HCT116 (cell line): Measurements from ENCODE around the gene IKZF3. TPM values are rescaled to one million over a fixed set of nuclear protein-coding genes. Genes with fewer than 3 reads are reported as not detected.

Experiments used
- ATAC-seq: fragments of 200-7000 bp; cut with Tn5 transposase; 2 replicates; pipeline ENCODE4 v1.9.1; 2020; ENCODE audit warnings: mild to moderate bottlenecking, moderate library complexity
- BruUV-seq: library from RNA; stranded (reverse); fragments of 400-500 nt; replicated peaks from 2 replicates; lab custom pipeline; 2021; lab: Mats Ljungman, UMichigan
- CTCF ChIA-PET: fragments of 300-600 bp; sonication (Branson Sonifier 250); formaldehyde crosslinking; loops from one replicate; lab custom pipeline; 2021; ENCODE audit warnings: antibody characterized with exemption; lab: Charles Lee
- POLR2A ChIA-PET: fragments of 300-600, 350-600 bp; sonication (Branson Sonifier 250); formaldehyde crosslinking; loops from one replicate; lab custom pipeline; 2021; ENCODE audit warnings: antibody characterized with exemption; lab: Charles Lee
- RAD21 ChIA-PET, 2 experiments: fragments of 300-600 bp; sonication (Branson Sonifier 250); formaldehyde crosslinking; loops; one replicate each; lab custom pipeline; 2023; ENCODE audit warnings: low total read pairs in 2 of 2; ENCODE audit not compliant: uncharacterized antibody in 2 of 2, unreplicated experiment in 2 of 2, low non-redundant PET in 1 of 2; lab: Charles Lee
- DNase-seq: peaks from one replicate; pipeline ENCODE4 v3.0.0-alpha.2; 2010; ENCODE audit warnings: low read depth, low spot score
- H2AFZ ChIP-seq: fragments of 200-600 bp; shearing (Covaris generic), sonication (generic); 2 replicates; pipeline ENCODE4 v1.6.1; 2017; ENCODE audit warnings: low read depth, mixed run types, mixed read lengths, antibody characterized with exemption, low read length; ENCODE audit not compliant: poor library complexity, severe bottlenecking
- H3K27ac ChIP-seq: 2 replicates; pipeline ENCODE4 v1.5.1; 2012; ENCODE audit warnings: low read depth, low read length
- H3K27me3 ChIP-seq: fragments of 200-600 bp; sonication (generic); 2 replicates; pipeline ENCODE4 v1.6.1; 2016; ENCODE audit warnings: mixed run types, low read length, mixed read lengths; ENCODE audit not compliant: insufficient read depth
- H3K36me3 ChIP-seq, 2 experiments: fragments of 200-500 bp in 1 of 2; fragments of 200-600 bp in 1 of 2; sonication (Bioruptor generic) in 1 of 2; sonication (generic) in 1 of 2; 2 replicates each; pipeline versions ENCODE4 v1.5.1 to v1.6.1; 2014 to 2016; ENCODE audit warnings: low read length in 2 of 2, inconsistent platforms in 1 of 2, mixed read lengths in 1 of 2, mixed run types in 1 of 2; ENCODE audit not compliant: insufficient read depth in 2 of 2, control insufficient read depth in 1 of 2
- H3K4me1 ChIP-seq, 2 experiments: fragments of 200-600 bp in 1 of 2; sonication (generic) in 1 of 2; 2 replicates each; pipeline versions ENCODE4 v1.5.1 to v1.6.1; 2012 to 2017; ENCODE audit warnings: low read length in 2 of 2, inconsistent platforms in 1 of 2, mild to moderate bottlenecking in 1 of 2, mixed read lengths in 1 of 2, mixed run types in 1 of 2, moderate library complexity in 1 of 2; ENCODE audit not compliant: insufficient read depth in 2 of 2, control insufficient read depth in 1 of 2
- H3K4me2 ChIP-seq: fragments of 200-600 bp; sonication (generic); 2 replicates; pipeline ENCODE4 v1.6.1; 2017; ENCODE audit warnings: mixed run types, low read length, mixed read lengths
- H3K4me3 ChIP-seq, 2 experiments: fragments of 200-600 bp in 1 of 2; sonication (generic) in 1 of 2; replicated peaks in 1 of 2; 2 replicates each; pipeline ENCODE4 v1.5.1; 2011 to 2016; ENCODE audit warnings: low read length in 2 of 2, control low read depth in 1 of 2, low read depth in 1 of 2, mild to moderate bottlenecking in 1 of 2, mixed read lengths in 1 of 2, mixed run types in 1 of 2
- H3K79me2 ChIP-seq: fragments of 200-600 bp; sonication (generic); 2 replicates; pipeline ENCODE4 v1.6.1; 2017; ENCODE audit warnings: mild to moderate bottlenecking, mixed run types, low read length, moderate library complexity, mixed read lengths; ENCODE audit not compliant: insufficient read depth
- H3K9ac ChIP-seq: fragments of 200-600 bp; sonication (generic); 2 replicates; pipeline ENCODE4 v1.6.1; 2016; ENCODE audit warnings: low read length, mixed read lengths
- H3K9me2 ChIP-seq: fragments of 200-600 bp; sonication (generic), shearing (Covaris generic); 2 replicates; pipeline ENCODE4 v1.6.1; 2017; ENCODE audit warnings: mixed run types, mild to moderate bottlenecking, moderate library complexity; ENCODE audit not compliant: insufficient read depth
- H3K9me3 ChIP-seq, 2 experiments: fragments of 200-500 bp in 1 of 2; fragments of 200-600 bp in 1 of 2; sonication (Bioruptor generic) in 1 of 2; sonication (generic) in 1 of 2; 2 replicates each; pipeline ENCODE4 v1.6.1; 2014 to 2017; ENCODE audit warnings: low read length in 2 of 2, mixed read lengths in 2 of 2, inconsistent platforms in 1 of 2, low read depth in 1 of 2, mild to moderate bottlenecking in 1 of 2, mixed run types in 1 of 2, moderate library complexity in 1 of 2; ENCODE audit not compliant: control insufficient read depth in 1 of 2, insufficient read depth in 1 of 2
- H4K20me1 ChIP-seq: fragments of 200-600 bp; sonication (generic), shearing (Covaris generic); 2 replicates; pipeline ENCODE4 v1.6.1; 2017; ENCODE audit warnings: mixed run types, mild to moderate bottlenecking, moderate library complexity; ENCODE audit not compliant: insufficient read depth
- CBX3 ChIP-seq: IDR thresholded peaks from 2 replicates; pipeline ENCODE4 v1.6.1; 2012; ENCODE audit warnings: low read depth
- CEBPB ChIP-seq: IDR thresholded peaks from 2 replicates; pipeline ENCODE4 v1.6.1; 2012; ENCODE audit warnings: low read depth
- EGR1 ChIP-seq: IDR thresholded peaks from 2 replicates; pipeline ENCODE4 v1.6.1; 2012; ENCODE audit warnings: low read depth
- ELF1 ChIP-seq: IDR thresholded peaks from 2 replicates; pipeline ENCODE4 v1.6.1; 2012; ENCODE audit warnings: low read depth, borderline replicate concordance
- EZH2 ChIP-seq: fragments of 200-600 bp; sonication (generic); IDR thresholded peaks from 2 replicates; pipeline ENCODE4 v1.6.1; 2017; ENCODE audit warnings: antibody characterized with exemption, mixed run types
- FOSL1 ChIP-seq: IDR thresholded peaks from 2 replicates; pipeline ENCODE4 v1.6.1; 2012; ENCODE audit warnings: low read depth
- JUND ChIP-seq: IDR thresholded peaks from 2 replicates; pipeline ENCODE4 v1.6.1; 2012
- POLR2A ChIP-seq: IDR thresholded peaks from 2 replicates; pipeline ENCODE4 v1.7.0; 2011; ENCODE audit warnings: borderline replicate concordance; ENCODE audit not compliant: insufficient read depth, insufficient read length; ENCODE audit errors: extremely low read depth
- POLR2AphosphoS5 ChIP-seq: IDR thresholded peaks from 2 replicates; pipeline ENCODE4 v1.6.1; 2011; ENCODE audit warnings: mild to moderate bottlenecking, low read depth, low read length, moderate library complexity
- RAD21 ChIP-seq: IDR thresholded peaks from 2 replicates; pipeline ENCODE4 v1.6.1; 2012; ENCODE audit warnings: low read depth, mild to moderate bottlenecking
- SIN3A ChIP-seq: IDR thresholded peaks from 2 replicates; pipeline ENCODE4 v1.6.1; 2012; ENCODE audit warnings: low read depth
- SP1 ChIP-seq: IDR thresholded peaks from 2 replicates; pipeline ENCODE4 v1.6.1; 2012; ENCODE audit warnings: low read depth
- SRF ChIP-seq: IDR thresholded peaks from 2 replicates; pipeline ENCODE4 v1.6.1; 2012; ENCODE audit warnings: low read depth
- TCF7L2 ChIP-seq: IDR thresholded peaks from 2 replicates; pipeline ENCODE4 v1.7.0; 2011; ENCODE audit warnings: borderline replicate concordance, inconsistent platforms; ENCODE audit not compliant: insufficient read depth, insufficient read length; ENCODE audit errors: extremely low read depth
- YY1 ChIP-seq: IDR thresholded peaks from 2 replicates; pipeline ENCODE4 v1.6.1; 2011; ENCODE audit warnings: low read length, low read depth, moderate library complexity, mild to moderate bottlenecking; ENCODE audit not compliant: insufficient replicate concordance; ENCODE audit errors: extremely low read depth
- ZFX ChIP-seq: fragments of 450-650 bp; IDR thresholded peaks from 2 replicates; pipeline ENCODE4 v1.6.1; 2017
- intact Hi-C: fragments of 100-400 bp; cut with micrococcal nuclease; formaldehyde crosslinking; loops from 2 replicates; pipeline ENCODE4 v1.10.0; 2022
- total RNA-seq: library from RNA; stranded (reverse); gene quantifications from one replicate; pipeline ENCODE4 v1.2.1, GENCODE V29; 2021; ENCODE audit not compliant: unreplicated experiment
- TF ChIP-seq, protein P1 (sequence below): IDR thresholded peaks from 2 replicates; pipeline ENCODE4 v1.6.1; 2012
- TF ChIP-seq, protein P2 (sequence below): IDR thresholded peaks from 2 replicates; pipeline ENCODE4 v1.6.1; 2012
- TF ChIP-seq, protein P3 (sequence below): IDR thresholded peaks from 2 replicates; pipeline ENCODE4 v1.6.1; 2012; ENCODE audit warnings: low read depth
- TF ChIP-seq, protein P4 (sequence below): IDR thresholded peaks from 2 replicates; pipeline ENCODE4 v1.6.1; 2011; ENCODE audit warnings: mild to moderate bottlenecking, low read length, moderate library complexity; ENCODE audit not compliant: insufficient replicate concordance; ENCODE audit errors: extremely low read depth

IKZF3 gene
- total RNA-seq, 1 experiment from 2014 or later = 0.30 TPM

DNA sequence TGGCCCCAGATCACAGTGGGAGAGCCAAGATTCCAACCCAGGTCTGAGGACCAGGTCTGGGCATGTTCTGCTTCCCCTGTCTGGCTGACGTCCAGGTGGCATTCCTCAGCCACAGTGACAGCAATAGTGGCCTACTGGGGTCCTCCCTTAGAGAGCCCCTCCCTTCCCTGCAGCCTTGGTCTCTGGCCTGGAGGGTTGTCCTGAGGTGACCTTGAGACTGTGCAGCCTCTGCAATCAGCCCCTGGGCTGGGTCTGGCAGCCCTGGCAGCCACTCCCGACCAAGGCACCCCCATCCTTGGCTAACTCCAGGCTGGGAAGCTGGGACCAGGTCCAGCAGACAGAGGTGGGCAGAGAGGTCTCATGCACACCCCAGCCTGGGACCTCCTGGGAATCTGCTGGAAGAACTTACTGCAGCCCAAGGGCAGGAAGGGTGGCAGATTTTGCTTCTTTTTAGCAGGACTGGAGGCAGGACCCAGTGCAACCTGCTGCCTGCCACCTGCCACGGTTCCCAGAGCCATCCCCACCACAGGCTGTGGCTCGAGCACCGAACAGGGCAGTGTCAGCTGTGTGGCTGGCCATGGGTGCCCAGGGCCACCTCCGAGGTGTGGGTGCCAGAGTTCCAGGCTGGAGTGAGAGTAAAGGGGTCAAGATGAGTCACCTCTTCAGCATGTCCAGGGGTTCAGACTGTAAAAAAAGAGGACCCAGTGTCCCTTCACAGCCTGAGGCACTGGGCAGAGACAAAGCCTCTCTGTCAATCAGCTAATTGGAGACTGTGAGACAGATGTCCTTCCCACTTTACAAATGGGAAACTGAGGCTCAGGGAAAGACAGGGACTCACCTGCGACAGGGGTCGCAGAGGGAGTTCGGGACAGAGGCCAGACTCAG is 113.7 kb downstream of the IKZF3 start:
- RAD21 ChIA-PET = no interaction called here
- peaks cover 33 to 55% of the 10 kb centered on the region in 2 experiments for H3K4me1 ChIP-seq
- peak overlapping the region; percentile 56 for H3K27ac ChIP-seq
- TF ChIP-seq JUND = no peak
- no peak for TF ChIP-seq POLR2AphosphoS5
- TF ChIP-seq, protein P1, sequence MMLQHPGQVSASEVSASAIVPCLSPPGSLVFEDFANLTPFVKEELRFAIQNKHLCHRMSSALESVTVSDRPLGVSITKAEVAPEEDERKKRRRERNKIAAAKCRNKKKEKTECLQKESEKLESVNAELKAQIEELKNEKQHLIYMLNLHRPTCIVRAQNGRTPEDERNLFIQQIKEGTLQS = no peak
- no peak for TF ChIP-seq SIN3A
- TF ChIP-seq POLR2A = no peak
- TF ChIP-seq ELF1 = no peak
- no peak for TF ChIP-seq ZFX
- TF ChIP-seq EGR1 = no peak
- no peak for TF ChIP-seq SRF
- TF ChIP-seq YY1 = no peak
- no peak for TF ChIP-seq RAD21
- no peak for TF ChIP-seq EZH2
- TF ChIP-seq, protein P2, sequence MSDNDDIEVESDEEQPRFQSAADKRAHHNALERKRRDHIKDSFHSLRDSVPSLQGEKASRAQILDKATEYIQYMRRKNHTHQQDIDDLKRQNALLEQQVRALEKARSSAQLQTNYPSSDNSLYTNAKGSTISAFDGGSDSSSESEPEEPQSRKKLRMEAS = no peak
- TF ChIP-seq CBX3 = no peak
- TF ChIP-seq, protein P3, sequence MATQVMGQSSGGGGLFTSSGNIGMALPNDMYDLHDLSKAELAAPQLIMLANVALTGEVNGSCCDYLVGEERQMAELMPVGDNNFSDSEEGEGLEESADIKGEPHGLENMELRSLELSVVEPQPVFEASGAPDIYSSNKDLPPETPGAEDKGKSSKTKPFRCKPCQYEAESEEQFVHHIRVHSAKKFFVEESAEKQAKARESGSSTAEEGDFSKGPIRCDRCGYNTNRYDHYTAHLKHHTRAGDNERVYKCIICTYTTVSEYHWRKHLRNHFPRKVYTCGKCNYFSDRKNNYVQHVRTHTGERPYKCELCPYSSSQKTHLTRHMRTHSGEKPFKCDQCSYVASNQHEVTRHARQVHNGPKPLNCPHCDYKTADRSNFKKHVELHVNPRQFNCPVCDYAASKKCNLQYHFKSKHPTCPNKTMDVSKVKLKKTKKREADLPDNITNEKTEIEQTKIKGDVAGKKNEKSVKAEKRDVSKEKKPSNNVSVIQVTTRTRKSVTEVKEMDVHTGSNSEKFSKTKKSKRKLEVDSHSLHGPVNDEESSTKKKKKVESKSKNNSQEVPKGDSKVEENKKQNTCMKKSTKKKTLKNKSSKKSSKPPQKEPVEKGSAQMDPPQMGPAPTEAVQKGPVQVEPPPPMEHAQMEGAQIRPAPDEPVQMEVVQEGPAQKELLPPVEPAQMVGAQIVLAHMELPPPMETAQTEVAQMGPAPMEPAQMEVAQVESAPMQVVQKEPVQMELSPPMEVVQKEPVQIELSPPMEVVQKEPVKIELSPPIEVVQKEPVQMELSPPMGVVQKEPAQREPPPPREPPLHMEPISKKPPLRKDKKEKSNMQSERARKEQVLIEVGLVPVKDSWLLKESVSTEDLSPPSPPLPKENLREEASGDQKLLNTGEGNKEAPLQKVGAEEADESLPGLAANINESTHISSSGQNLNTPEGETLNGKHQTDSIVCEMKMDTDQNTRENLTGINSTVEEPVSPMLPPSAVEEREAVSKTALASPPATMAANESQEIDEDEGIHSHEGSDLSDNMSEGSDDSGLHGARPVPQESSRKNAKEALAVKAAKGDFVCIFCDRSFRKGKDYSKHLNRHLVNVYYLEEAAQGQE = no peak
- TF ChIP-seq FOSL1 = no peak
- TF ChIP-seq SP1 = no peak
- TF ChIP-seq, protein P4, sequence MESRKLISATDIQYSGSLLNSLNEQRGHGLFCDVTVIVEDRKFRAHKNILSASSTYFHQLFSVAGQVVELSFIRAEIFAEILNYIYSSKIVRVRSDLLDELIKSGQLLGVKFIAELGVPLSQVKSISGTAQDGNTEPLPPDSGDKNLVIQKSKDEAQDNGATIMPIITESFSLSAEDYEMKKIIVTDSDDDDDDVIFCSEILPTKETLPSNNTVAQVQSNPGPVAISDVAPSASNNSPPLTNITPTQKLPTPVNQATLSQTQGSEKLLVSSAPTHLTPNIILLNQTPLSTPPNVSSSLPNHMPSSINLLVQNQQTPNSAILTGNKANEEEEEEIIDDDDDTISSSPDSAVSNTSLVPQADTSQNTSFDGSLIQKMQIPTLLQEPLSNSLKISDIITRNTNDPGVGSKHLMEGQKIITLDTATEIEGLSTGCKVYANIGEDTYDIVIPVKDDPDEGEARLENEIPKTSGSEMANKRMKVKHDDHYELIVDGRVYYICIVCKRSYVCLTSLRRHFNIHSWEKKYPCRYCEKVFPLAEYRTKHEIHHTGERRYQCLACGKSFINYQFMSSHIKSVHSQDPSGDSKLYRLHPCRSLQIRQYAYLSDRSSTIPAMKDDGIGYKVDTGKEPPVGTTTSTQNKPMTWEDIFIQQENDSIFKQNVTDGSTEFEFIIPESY = no peak
- no peak for TF ChIP-seq TCF7L2
- TF ChIP-seq CEBPB = no peak
- ATAC-seq = no peak
- no TSS peak for BruUV-seq
- peak overlapping the region; percentile 48 for H3K4me2 ChIP-seq
- CTCF ChIA-PET = interaction anchor here (1.0 kb wide), 1 partner anchor 11 kb away, joined by 3 read pairs; no protein-coding TSS in a partner anchor
- no peak overlapping the region for H2AFZ ChIP-seq
- no peaks in the 10 kb centered on the region for H3K9me3 ChIP-seq
- H3K79me2 ChIP-seq = no peaks in the 10 kb centered on the region
- no peak overlapping the region for H3K4me3 ChIP-seq
- intact Hi-C loops = loop anchor here (5.0 kb wide), 1 partner anchor 78 kb away; no protein-coding TSS in a partner anchor
- no peak for DNase-seq
- H3K36me3 ChIP-seq = no peaks in the 10 kb centered on the region
- no peaks in the 10 kb centered on the region for H3K27me3 ChIP-seq
- H4K20me1 ChIP-seq = no peaks in the 10 kb centered on the region
- POLR2A ChIA-PET = no interaction called here
- H3K9ac ChIP-seq = no peak overlapping the region
- no peaks in the 10 kb centered on the region for H3K9me2 ChIP-seq
